ENCODE data around the gene INSRR. TPM values are rescaled to one million over a fixed set of nuclear protein-coding genes. Genes with fewer than 3 reads are reported as not detected.

INSRR gene
- total RNA-seq, 2 experiments from 2014 or later, result 0.47 to 0.54 TPM

DNA sequence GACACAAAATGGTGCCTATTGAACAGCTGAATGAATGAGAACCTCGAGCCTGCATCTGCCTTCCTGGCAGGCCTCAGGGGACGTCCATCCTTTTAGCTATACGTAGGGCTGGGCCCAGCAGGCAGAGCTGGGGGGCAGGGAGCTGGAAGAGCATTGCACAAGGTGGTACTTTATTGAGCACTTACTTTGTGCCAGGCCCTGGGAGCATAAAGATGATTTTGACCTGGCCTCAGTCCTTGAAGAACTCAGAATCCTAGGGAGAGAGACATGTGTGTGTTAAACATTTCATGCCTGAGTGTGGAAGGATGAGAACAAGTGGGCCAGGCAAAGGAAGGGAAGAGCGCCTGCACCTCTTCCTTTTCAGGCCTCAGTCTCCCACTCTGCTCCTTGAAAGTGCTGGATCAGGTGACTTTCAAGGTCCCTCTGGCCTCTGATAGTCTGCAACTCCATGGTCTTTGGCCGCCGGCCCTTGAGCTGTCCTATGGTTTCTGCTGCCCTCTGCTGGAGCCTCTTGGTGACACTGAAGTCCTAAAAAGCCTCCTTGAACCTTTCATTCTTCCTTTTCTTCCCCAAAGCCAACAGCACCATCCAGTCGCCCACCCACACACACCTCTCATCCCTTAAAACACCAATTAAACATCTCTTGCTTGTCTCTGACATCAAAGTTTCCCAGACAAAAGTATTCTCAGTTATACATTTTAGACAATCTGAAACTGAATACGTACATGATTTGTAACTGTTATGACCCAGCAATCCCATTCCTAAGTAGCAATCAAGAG lies 31.1 kb upstream of the INSRR start:
- Mint-ChIP-seq H3K27me3 (peaks cover 49% of the 10 kb centered on the region), H3K27ac (no peak overlapping the region), H3K4me1 (ENCODE audit: low read depth) (peaks cover 7% of the 10 kb centered on the region), H3K9me3 (no peaks in the 10 kb centered on the region), H3K36me3 (ENCODE audit: low read depth) (no peaks in the 10 kb centered on the region), H3K4me3 (no peak overlapping the region)
- TF ChIP-seq CTCF (IDR thresholded peaks at IDR 0.05), result peak; percentile 78
- ChIA-PET CTCF (interaction anchor here (0.8 to 7.3 kb wide), 38 partner anchors 9 to 244 kb away, joined by 3 to 144 read pairs (median 6); partner anchors contain the start of genes CRABP2, INSRR, LRRC71 and NTRK1), POLR2A (interaction anchor here (1.0 to 1.7 kb wide), 5 partner anchors 30 to 85 kb away, joined by 3 to 5 read pairs (median 4); partner anchors contain the start of gene NTRK1)
- intact Hi-C loops (cut with micrococcal nuclease), result loop anchor here (2.0 to 10.0 kb wide), 4 partner anchors 37 to 205 kb away; no protein-coding TSS in a partner anchor
- peak; percentile 81 for DNase-seq
- no peak for ATAC-seq

GRCh38 chr1:156887734-156888133 lies 28.8 kb upstream of the INSRR start:
- peaks cover 3% of the 10 kb centered on the region for H3K4me1 Mint-ChIP-seq (ENCODE audit: low read depth)
- ATAC-seq (no peak), DNase-seq (no peak)
- POLR2A ChIA-PET, result no interaction called here
- intact Hi-C loops (cut with micrococcal nuclease), result no loop called here
- no peaks in the 10 kb centered on the region for H3K9me3 Mint-ChIP-seq
- peaks cover 42% of the 10 kb centered on the region for H3K27me3 Mint-ChIP-seq
- CTCF ChIA-PET, result interaction anchor here (0.9 to 7.3 kb wide), 4 partner anchors 12 to 162 kb away, joined by 3 to 144 read pairs (median 48); no protein-coding TSS in a partner anchor
- no peaks in the 10 kb centered on the region for H3K36me3 Mint-ChIP-seq (ENCODE audit: low read depth)
- TF ChIP-seq CTCF (IDR thresholded peaks at IDR 0.05), result no peak
- H3K27ac Mint-ChIP-seq, result no peak overlapping the region
- H3K4me3 Mint-ChIP-seq, result no peak overlapping the region

DNA sequence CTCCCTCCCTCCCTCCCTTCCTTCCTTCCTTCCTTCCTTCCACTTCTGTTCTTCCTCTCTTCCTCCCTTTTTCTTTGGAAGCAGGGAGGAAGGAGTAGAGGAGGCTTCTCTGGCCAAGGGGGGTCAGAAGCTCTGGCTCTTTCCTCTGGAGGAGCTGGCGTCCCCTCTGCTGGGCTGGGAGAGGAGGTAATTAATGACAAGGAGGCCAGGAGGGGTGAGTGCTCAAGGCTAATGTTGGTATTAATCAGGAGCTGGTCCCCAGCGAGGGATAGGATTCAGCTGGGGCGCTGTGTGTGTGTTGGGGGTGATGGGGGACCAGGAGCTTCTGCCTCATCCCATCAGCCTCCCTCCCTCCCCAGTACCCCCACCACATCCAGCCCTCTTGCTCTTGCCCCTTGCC lies 28.4 kb upstream of the INSRR start:
- Mint-ChIP-seq H3K4me1 (ENCODE audit: low read depth) (peaks cover 3% of the 10 kb centered on the region), H3K4me3 (no peak overlapping the region), H3K27ac (no peak overlapping the region), H3K36me3 (ENCODE audit: low read depth) (no peaks in the 10 kb centered on the region), H3K9me3 (no peaks in the 10 kb centered on the region), H3K27me3 (peaks cover 39% of the 10 kb centered on the region)
- ChIA-PET POLR2A (no interaction called here), CTCF (interaction anchor here (1.0 to 7.3 kb wide), 5 partner anchors 13 to 162 kb away, joined by 3 to 144 read pairs (median 12); partner anchors contain the start of gene NTRK1)
- no peak for DNase-seq
- intact Hi-C loops (cut with micrococcal nuclease), result no loop called here
- no peak for ATAC-seq
- no peak for TF ChIP-seq CTCF (IDR thresholded peaks at IDR 0.05)

DNA sequence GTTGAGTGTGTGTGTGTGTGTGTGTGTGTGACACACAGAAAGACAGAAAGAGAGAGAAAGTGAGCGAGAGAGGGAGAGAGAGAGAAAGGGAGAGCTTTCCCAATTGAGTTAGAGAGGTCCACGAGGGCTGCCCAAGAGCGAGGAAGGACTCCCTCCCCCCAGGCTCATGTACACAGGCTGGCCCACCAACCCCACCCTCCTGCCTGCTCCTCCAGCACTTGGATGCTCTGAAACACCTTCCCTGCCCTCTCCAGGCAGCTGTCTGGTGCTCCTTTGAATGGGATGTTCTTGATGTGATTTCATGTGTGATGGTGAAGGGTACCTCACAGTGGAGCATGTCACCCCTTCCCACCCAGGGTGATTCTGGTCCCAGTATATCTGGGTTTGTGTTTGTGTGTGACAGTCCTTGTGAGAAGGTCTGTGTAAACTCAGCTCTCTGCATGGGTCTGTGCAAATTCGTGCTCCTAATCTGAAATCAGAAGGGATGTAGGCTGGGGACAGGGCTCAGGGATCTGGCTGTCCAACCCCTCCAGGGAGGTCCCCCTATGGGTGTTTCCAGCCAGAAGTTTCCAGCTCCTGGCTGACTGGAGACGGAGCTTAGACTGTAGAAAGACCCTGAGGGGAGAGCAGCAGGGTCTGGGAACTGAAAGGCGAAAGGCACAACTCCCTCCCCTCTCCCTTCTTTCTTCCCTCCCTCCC lies 27.8 kb upstream of the INSRR start:
- H3K9me3 Mint-ChIP-seq, result no peaks in the 10 kb centered on the region
- no peak overlapping the region for H3K4me3 Mint-ChIP-seq
- H3K27ac Mint-ChIP-seq, result no peak overlapping the region
- TF ChIP-seq CTCF (IDR thresholded peaks at IDR 0.05), result no peak
- no peak for DNase-seq
- CTCF ChIA-PET, result interaction anchor here (0.6 to 7.3 kb wide), 6 partner anchors 26 to 260 kb away, joined by 3 to 144 read pairs (median 8); partner anchors contain the start of gene NTRK1
- intact Hi-C loops (cut with micrococcal nuclease), result no loop called here
- POLR2A ChIA-PET, result no interaction called here
- peaks cover 39% of the 10 kb centered on the region for H3K27me3 Mint-ChIP-seq
- H3K36me3 Mint-ChIP-seq (ENCODE audit: low read depth), result no peaks in the 10 kb centered on the region
- no peak for ATAC-seq
- peaks cover 3% of the 10 kb centered on the region for H3K4me1 Mint-ChIP-seq (ENCODE audit: low read depth)

All from activated CD8-positive, alpha-beta T cell treated with anti-CD3 and anti-CD28 coated beads for 36 hours (primary cell).